Omental fat pad (tissue), 4 donors: ENCODE data around the gene HERC4. TPM values are rescaled to one million over a fixed set of nuclear protein-coding genes. Genes with fewer than 3 reads are reported as not detected.

Source experiments
- ATAC-seq: fragments of 150-250 bp; one replicate; pipeline ENCODE4 v1.9.1; 2016; ENCODE audit warnings: mild to moderate bottlenecking, moderate library complexity; ENCODE audit not compliant: low FRiP score
- DNase-seq: peaks from one replicate; pipeline ENCODE4 v3.0.0-alpha.2; 2019; ENCODE audit warnings: low spot score
- total RNA-seq, 4 donors: library from RNA; depleted of rRNA; stranded (reverse); fragments of >200 nt; gene quantifications; one replicate each; pipeline ENCODE4 v1.1.0, GENCODE V29; 2016
- TF ChIP-seq, protein P1 (sequence below), 3 donors: fragments of 450-650 bp; IDR thresholded peaks; one replicate each; pipeline ENCODE4 v1.5.1; 2016 to 2017; ENCODE audit warnings: antibody characterized with exemption in 3 of 3, mild to moderate bottlenecking in 3 of 3, moderate library complexity in 2 of 3

The HERC4 gene
- total RNA-seq, 4 donors from 2014 or later, result 37.0 to 67.6 (median 50.5) TPM

DNA sequence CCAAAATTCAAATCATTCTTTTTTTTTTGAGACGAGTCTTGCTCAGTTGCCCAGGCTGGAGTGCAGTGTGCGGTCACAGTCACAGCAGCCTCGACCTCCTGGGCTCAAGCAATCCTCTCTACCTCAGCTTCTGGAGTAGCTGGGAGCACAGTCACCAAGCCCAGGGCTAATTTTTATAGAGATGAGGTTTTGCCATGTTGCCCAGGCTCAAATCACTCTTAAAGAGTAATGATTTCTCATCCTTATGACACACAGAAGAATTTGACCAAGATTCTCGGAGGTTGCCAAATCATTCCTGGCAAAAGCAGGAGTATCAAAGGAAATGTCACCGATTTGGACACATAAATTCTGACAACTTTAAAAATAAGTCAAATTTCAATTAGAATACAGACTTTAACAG lies 151.5 kb downstream of the HERC4 start:
- TF ChIP-seq, protein P1, sequence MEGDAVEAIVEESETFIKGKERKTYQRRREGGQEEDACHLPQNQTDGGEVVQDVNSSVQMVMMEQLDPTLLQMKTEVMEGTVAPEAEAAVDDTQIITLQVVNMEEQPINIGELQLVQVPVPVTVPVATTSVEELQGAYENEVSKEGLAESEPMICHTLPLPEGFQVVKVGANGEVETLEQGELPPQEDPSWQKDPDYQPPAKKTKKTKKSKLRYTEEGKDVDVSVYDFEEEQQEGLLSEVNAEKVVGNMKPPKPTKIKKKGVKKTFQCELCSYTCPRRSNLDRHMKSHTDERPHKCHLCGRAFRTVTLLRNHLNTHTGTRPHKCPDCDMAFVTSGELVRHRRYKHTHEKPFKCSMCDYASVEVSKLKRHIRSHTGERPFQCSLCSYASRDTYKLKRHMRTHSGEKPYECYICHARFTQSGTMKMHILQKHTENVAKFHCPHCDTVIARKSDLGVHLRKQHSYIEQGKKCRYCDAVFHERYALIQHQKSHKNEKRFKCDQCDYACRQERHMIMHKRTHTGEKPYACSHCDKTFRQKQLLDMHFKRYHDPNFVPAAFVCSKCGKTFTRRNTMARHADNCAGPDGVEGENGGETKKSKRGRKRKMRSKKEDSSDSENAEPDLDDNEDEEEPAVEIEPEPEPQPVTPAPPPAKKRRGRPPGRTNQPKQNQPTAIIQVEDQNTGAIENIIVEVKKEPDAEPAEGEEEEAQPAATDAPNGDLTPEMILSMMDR (IDR thresholded peaks at IDR 0.05), result no peak
- ATAC-seq (no peak), DNase-seq (no peak)

DNA sequence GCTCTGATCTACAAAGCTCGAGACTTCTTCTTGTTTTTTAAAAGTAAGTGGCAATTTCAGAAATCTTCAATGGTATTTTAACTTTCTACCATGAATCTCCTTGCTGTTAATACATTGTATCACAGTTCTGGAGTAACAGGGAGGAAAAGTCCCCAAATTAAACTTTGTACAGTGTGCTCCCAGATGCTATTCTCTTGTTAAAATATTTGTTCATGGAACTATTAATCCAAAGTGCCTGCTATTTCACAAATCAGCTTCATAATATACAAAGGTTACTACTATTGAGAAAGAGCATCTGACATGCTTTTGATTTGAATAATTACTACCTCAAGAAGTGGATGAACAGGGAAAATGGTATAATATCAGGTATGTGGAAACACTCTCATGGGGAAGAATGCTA lies 154.0 kb downstream of the HERC4 start:
- TF ChIP-seq, protein P1 (IDR thresholded peaks at IDR 0.05), result no peak
- ATAC-seq (no peak), DNase-seq (no peak)

DNA sequence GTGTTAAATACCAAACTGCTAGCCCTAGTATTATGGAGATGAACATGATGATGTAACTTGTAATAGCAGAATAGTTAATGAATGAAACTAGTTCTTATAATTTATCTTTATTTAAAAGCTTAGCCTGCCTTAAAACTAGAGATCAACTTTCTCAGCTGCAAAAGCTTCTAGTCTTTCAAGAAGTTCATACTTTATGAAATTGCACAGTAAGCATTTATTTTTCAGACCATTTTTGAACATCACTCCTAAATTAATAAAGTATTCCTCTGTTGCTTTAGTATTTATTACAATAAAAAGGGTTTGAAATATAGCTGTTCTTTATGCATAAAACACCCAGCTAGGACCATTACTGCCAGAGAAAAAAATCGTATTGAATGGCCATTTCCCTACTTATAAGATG lies 157.4 kb downstream of the HERC4 start:
- no peak for DNase-seq
- TF ChIP-seq, protein P1 (IDR thresholded peaks at IDR 0.05), result no peak
- ATAC-seq, result no peak

DNA sequence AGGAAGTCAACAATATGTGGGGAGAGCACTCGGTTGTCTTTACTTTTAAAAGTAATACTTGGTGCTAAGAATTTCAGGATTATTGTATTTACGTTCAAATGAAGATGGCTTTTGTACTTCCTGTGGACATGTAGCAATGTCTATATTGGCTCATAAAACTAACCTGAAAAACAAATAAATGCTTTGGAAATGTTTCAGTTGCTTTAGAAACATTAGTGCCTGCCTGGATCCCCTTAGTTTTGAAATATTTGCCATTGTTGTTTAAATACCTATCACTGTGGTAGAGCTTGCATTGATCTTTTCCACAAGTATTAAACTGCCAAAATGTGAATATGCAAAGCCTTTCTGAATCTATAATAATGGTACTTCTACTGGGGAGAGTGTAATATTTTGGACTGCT lies 157.9 kb downstream of the HERC4 start:
- TF ChIP-seq, protein P1 (IDR thresholded peaks at IDR 0.05), result no peak
- no peak for DNase-seq
- ATAC-seq, result no peak

DNA sequence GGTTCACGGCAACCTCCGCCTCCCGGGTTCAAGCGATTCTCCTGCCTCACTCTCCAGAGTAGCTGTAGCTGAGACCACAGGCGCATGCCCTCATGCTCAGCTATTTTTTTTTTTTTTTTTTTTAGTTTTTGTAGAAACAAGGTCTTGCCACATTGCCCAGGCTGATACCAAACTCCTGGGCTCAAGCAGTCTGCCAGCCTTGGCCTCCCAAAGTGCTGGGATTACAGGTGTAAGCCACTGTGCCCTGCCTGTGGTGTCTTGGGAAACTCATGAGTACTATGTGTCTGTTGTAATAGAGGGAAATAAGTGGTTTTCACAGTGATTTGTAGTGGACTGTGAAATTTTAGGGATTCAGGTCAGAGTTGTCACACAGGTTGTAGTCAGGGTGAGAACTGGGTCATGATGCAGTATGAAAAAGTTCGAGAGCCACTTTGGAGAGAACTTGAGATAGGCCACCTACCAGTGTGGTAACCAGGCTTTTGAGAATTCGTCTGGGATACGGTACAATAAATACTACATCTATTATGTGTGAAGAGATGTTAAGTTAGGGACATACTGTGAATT lies 160.2 kb downstream of the HERC4 start:
- TF ChIP-seq, protein P1 (IDR thresholded peaks at IDR 0.05), result no peak
- no peak for ATAC-seq

DNA sequence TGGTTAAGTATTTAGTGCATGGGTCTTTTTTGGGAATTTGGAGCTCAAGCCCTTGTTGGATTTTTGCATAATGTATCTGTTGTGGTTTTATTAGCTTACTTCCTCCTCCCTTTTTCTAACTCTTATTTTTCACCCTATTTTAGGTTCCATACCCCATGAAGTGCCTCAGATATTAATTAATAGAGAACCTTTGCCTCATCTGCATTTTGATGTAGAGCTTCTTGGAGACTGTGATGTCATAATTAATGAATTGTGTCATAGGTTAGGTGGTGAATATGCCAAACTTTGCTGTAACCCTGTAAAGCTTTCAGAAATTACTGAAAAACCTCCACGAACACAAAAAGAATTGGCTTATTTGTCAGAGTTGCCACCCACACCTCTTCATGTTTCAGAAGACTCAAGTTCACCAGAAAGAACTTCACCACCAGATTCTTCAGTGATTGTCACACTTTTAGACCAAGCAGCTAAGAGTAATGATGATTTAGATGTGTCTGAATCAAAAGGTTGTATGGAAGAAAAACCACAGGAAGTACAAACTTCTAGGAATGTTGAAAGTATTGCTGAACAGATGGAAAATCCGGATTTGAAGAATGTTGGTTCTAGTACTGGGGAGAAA lies 162.6 kb downstream of the HERC4 start:
- ATAC-seq, result no peak
- TF ChIP-seq, protein P1 (IDR thresholded peaks at IDR 0.05), result no peak
- DNase-seq, result no peak

More for the DNA sequence above, 160.2 kb downstream of the HERC4 start:
- DNase-seq, result no peak

DNA sequence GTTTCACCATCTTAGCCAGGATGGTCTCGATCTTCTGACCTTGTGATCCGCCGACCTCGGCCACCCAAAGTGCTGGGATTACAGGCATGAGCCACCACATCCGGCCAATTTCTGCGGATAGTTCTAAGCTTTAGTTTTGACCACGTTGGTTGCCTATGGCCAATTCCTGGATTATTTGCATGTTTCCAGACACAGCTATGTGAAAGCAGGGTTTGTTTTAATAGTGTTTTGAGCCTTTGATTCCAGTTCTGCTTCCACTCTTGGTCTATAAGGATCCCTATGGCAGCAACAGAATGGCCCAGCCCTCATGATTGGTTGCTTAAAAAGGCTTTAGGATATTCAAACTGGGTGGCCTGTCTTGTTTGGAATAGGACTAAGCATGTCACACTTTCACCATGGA lies 171.5 kb downstream of the HERC4 start:
- DNase-seq (no peak), ATAC-seq (no peak)
- TF ChIP-seq, protein P1 (IDR thresholded peaks at IDR 0.05), result no peak
